GM12865 (cell line): ENCODE measurements around the gene TLNRD1.

Experiments
- DNase-seq: peaks from one replicate; pipeline ENCODE4 v3.0.0; 2010; ENCODE audit warnings: low read depth
- H3K4me3 ChIP-seq: 2 replicates; pipeline ENCODE4 v1.5.1; 2011; ENCODE audit warnings: mild to moderate bottlenecking, low read depth, low read length, control low read depth
- CTCF ChIP-seq: IDR thresholded peaks from 2 replicates; pipeline ENCODE4 v1.5.1; 2011; ENCODE audit warnings: low read length, control low read depth, low read depth, inconsistent platforms; ENCODE audit not compliant: insufficient read depth; ENCODE audit errors: missing control alignments

The TLNRD1 gene

GRCh38 chr15:80992441-80992840 lies 8.3 kb upstream of the TLNRD1 start:
- no peak for TF ChIP-seq CTCF
- no peak overlapping the region for H3K4me3 ChIP-seq
- DNase-seq, result no peak

- peak; percentile 58 for DNase-seq
- TF ChIP-seq CTCF, result peak; percentile 51
- no peak overlapping the region for H3K4me3 ChIP-seq
Measured at GRCh38 chr15:80996247-80996646, 4.5 kb upstream of the TLNRD1 start.

- TF ChIP-seq CTCF, result no peak
- DNase-seq, result no peak
- no peak overlapping the region for H3K4me3 ChIP-seq
Measured at GRCh38 chr15:80997692-80998091, 3.0 kb upstream of the TLNRD1 start.

- TF ChIP-seq CTCF, result no peak
- H3K4me3 ChIP-seq, result no peak overlapping the region
- no peak for DNase-seq
Measured at GRCh38 chr15:80998251-80998650, 2.5 kb upstream of the TLNRD1 start.

- peak overlapping the region; percentile 87 for H3K4me3 ChIP-seq
- peak; percentile 84 for DNase-seq
- no peak for TF ChIP-seq CTCF
Measured at GRCh38 chr15:80999623-81000036, 1.1 kb upstream of the TLNRD1 start.

GRCh38 chr15:81000144-81000623 lies 539 bp upstream of the TLNRD1 start:
- peak overlapping the region; percentile 87 for H3K4me3 ChIP-seq
- no peak for TF ChIP-seq CTCF
- peak; percentile 22 for DNase-seq

- TF ChIP-seq CTCF, result no peak
- peak overlapping the region; percentile 87 for H3K4me3 ChIP-seq
- peak; percentile 78 for DNase-seq
Measured at GRCh38 chr15:81001152-81002008, 657 bp downstream of the TLNRD1 start.
